NCI-H1092 (cell line): ENCODE results near the gene RALGPS2.
"Not testable (repeated sequence)": the region's sequence is repeated elsewhere in the genome, so short reads cannot be mapped to it uniquely, and the experiment has no call there.

ENCODE experiments used
- DNase-seq: peaks from one replicate; lab custom pipeline; 2025; lab: John Stamatoyannopoulos, UW

RALGPS2 gene

GRCh38 chr1:178724376-178724727 is 692 bp upstream of the RALGPS2 start:
- no peak for DNase-seq

GRCh38 chr1:178725466-178726086 is 532 bp downstream of the RALGPS2 start:
- no peak for DNase-seq

GRCh38 chr1:178726087-178726517 is 1.1 kb downstream of the RALGPS2 start:
- no peak for DNase-seq

GRCh38 chr1:178726545-178726944 is 1.5 kb downstream of the RALGPS2 start:
- DNase-seq = no peak

GRCh38 chr1:178727014-178727895 is 2.2 kb downstream of the RALGPS2 start:
- DNase-seq = no peak

- DNase-seq = no peak
These were observed 8.9 kb downstream of the RALGPS2 start for GRCh38 chr1:178733972-178734371.

- DNase-seq = no peak
These were observed 13.7 kb downstream of the RALGPS2 start for GRCh38 chr1:178738780-178739179.

- no peak for DNase-seq
These were observed 14.4 kb downstream of the RALGPS2 start for GRCh38 chr1:178739285-178740045.

- DNase-seq = no peak
These were observed 15.4 kb downstream of the RALGPS2 start for GRCh38 chr1:178740491-178740890.

GRCh38 chr1:178740924-178741323 is 15.9 kb downstream of the RALGPS2 start:
- DNase-seq = no peak

GRCh38 chr1:178743801-178744200 is 18.8 kb downstream of the RALGPS2 start:
- DNase-seq = no peak

GRCh38 chr1:178745260-178745659 is 20.2 kb downstream of the RALGPS2 start:
- DNase-seq = no peak

GRCh38 chr1:178746345-178746744 is 21.3 kb downstream of the RALGPS2 start:
- DNase-seq = no peak

- not testable (repeated sequence) for DNase-seq
These were observed 22.3 kb downstream of the RALGPS2 start for GRCh38 chr1:178747361-178747760.

- DNase-seq = no peak
These were observed 24.6 kb downstream of the RALGPS2 start for GRCh38 chr1:178749581-178750166.

GRCh38 chr1:178751046-178751445 is 26.0 kb downstream of the RALGPS2 start:
- DNase-seq = no peak

GRCh38 chr1:178752891-178753290 is 27.8 kb downstream of the RALGPS2 start:
- DNase-seq = no peak

- not testable (repeated sequence) for DNase-seq
These were observed 29.7 kb downstream of the RALGPS2 start for GRCh38 chr1:178754655-178755256.

- peak; percentile 7 for DNase-seq
These were observed 43.4 kb downstream of the RALGPS2 start for GRCh38 chr1:178768423-178768822.

GRCh38 chr1:178772952-178773351 is 47.9 kb downstream of the RALGPS2 start:
- no peak for DNase-seq

- DNase-seq = peak; percentile 2
These were observed 49.2 kb downstream of the RALGPS2 start for GRCh38 chr1:178774263-178774662.

GRCh38 chr1:178776553-178776952 is 51.5 kb downstream of the RALGPS2 start:
- no peak for DNase-seq
